NCI-H510A treated with DMSO at 0.1 percent for 48 hours (cell line): ENCODE results near the gene CRABP1.

ENCODE experiments used
- DNase-seq: peaks from one replicate; lab custom pipeline; 2025; lab: John Stamatoyannopoulos, UW

Gene CRABP1

GRCh38 chr15:78340231-78341056 is at the start of gene CRABP1:
Gene CRABP1 (plus strand): TSS chr15:78340353. CDS start chr15:78340429, 76 bp downstream.
- no peak for DNase-seq

DNA sequence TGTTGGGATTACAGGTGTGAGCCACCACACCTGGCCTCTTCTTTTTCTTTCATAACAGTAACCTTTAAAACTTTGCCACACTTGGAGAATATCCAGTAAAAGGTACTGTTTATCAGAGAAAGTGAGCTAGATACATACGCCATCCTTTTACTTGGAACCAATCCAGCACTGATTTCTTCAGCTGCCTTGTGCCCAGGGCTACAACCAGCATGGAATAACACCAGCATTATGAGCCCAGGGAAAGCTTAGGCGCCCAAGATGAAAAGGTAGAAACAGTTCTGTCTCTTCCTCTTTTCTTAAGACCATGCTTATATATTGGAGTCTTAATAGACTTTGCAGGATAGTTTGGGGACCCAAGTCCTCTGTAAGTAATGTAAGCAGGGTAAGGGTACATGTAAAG is 49.1 kb upstream of the CRABP1 start:
- DNase-seq: no peak

GRCh38 chr15:78291698-78292097 is 48.5 kb upstream of the CRABP1 start:
- no peak for DNase-seq

DNA sequence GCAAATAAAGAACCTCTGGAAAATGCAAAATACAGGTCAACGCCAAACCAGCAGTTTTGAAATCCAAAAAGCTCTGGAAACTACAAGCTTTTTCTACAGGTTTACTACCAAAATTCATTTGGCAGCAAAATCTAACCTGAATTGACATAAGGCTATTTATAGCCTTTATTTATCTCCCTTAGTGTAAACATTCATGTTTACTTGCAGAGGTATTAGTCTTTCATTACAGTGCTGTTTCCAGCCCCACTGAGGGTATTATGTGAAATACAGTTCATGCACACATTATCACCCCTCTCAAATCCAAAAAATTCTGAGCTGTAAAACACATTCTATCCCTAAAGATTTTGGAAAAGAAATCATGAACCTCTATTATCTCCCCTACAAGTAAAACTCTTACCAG is 47.9 kb upstream of the CRABP1 start:
- DNase-seq: no peak

- DNase-seq: peak; percentile 84
Measured at GRCh38 chr15:78299101-78299930, 40.8 kb upstream of the CRABP1 start, which contains the start of gene SKIC8. Gene SKIC8 (minus strand): TSS chr15:78299609. CDS start chr15:78295686, 3,923 bp downstream.

DNA sequence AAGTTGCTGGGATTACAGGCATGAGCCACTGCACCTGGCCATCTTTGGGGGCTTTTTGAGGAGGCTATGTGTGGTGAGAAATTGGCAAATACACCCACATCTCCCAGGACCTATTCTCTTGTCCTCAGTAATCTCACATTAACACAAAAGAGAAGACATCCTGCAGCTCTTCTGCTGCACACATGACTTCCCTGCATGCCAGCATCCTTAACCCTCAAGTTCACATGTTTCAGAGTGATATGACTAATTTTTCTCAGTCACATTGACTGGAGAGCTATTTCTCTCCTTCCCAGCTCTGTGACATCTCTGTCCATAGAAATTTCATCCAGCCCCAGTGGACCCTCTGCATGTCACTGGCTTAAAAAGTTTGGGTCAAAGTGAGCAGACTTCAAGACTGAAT is 38.8 kb upstream of the CRABP1 start:
- no peak for DNase-seq

DNA sequence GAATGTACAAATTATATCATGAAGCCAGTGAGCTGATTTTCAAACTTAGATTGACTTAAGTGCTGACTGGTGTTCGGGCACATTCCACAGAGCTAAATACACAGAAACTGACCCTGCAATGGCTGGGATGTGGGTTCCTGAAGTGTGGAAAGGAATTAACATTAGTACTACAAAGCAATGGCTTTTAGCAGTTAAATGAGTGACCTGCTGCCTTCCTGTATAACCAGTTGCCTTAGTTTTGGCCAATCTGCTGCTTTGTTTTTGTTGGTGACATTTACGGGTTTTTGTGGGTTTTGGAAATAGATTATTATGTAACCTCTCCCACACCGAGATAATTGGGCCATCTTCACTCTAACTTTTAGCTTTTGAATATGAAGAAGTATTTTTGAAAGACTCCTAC is 38.3 kb upstream of the CRABP1 start:
- DNase-seq: no peak

DNA sequence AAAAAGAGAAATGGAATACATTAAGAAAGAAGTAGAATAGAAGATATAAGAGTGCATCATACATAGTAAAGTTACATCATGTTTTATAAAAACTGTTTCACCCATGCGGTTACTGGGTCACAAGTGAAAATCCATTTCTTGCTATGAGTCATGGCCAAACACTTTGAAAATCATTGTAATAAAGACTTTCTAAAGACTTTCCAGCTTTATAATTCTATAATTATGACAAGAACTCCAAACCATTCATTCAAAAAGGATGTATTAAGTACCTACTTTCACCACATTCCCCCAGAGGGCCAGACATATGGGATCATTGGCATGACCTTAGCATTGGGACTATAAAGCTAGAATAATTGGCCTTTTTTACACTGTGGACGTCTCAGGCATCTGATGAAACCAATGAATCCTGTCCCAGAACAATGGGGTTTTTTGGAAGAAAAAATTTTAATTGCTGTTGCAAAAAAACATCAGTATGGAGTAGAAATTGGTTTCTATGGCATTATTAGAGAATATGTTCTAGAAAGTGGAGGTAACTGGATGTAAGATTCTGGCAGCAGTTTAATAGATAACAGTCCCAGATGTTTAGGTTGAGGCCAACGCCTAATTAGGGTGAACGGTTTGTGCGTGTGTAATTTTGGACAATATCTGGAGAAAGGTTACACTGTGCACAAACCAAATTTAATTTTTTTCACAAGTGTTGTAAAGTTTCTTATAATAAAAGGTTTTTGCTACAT is 37.4 kb upstream of the CRABP1 start:
- no peak for DNase-seq

- no peak for DNase-seq
Measured at GRCh38 chr15:78304216-78305066, 35.7 kb upstream of the CRABP1 start.

GRCh38 chr15:78306176-78306774 is 33.9 kb upstream of the CRABP1 start:
- no peak for DNase-seq

- DNase-seq: no peak
Measured at GRCh38 chr15:78307976-78308375, 32.2 kb upstream of the CRABP1 start.

DNA sequence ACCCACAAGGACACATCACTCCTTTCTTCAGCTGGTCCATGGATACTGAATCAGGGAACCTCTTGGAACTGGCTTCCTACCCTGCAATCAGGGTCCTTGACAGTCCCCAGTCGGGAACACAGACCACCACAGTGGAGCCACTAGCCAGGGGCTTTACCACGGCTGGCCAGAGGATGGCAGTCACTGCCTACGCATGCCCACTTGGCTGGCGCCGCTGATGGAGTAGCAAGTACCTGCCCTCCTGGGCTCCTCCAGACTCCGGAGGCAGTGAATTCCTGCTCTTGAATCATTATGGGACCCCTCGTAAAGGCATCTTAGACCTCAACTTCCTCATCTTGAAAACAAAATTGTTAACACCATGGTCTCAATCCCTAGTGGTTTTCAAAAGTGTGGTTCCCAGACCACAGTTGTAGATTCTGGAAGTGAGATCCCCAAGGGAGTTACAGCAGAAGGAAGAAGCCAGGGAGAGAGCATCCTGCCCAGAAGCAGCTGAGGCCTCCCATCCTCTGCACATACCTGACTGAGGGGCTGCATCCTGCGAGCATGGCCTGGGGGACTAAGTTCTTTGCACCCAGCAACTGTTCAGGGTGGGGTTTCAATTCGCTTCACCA is 31.6 kb upstream of the CRABP1 start:
- DNase-seq: peak; percentile 59

DNA sequence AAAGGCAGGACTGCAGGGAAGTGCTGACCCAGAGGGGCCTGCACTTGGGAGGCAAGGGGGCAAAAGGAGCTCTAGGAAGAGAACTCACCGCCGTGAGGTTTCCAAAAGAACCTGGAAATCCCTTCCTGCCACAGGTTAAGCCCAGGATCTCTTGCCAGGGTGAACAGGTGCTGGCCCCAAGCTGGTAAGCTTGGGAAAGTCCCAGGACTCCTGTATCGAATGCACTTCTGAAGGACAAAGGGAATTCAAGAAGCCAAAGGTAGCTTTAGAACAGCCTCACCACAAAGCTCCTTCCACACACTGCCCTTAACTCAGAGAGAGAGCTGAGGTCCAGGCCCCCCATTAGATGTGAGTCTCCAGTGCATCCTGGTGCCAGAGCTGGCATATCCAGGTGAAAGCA is 28.9 kb upstream of the CRABP1 start:
- DNase-seq: no peak

DNA sequence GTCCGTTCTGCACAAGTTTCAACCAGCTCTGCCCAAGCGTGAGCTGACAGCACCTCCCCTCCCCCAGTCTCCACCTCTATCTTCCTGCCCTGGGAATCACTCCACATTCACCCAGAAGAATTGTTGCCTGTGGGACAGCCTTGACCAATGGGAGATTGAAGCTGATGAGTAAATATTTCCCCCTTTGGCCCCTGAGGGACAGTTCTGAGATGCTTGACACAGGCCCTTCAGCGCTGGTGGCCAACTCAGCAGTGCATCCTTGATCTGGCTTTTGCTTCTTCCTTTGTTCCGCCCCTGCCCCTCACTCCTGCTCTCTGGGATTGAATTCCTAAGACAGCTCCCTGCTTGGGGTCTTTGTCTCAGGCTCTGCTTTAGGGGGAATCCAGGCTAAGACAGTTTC is 27.6 kb upstream of the CRABP1 start:
- DNase-seq: no peak

DNA sequence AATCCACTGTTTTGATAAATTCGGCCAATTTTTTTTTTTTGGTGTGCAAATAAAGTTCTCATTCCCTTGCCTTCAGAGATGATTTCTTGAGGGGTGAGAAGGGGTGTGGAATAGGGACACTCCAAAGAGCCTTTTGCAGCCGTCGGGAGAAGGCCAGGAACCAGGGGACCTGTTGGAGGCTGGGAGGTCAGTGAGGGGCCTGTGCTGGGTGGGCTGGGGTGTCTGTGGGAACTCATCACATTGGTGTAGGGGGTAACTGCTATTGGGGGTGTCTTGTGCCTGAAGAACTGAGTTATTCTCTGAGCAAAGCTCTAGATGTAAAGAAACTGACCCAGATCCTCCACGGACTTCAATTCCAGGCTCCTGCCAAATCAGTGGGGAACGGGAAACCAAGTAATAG is 27.2 kb upstream of the CRABP1 start:
- DNase-seq: no peak

- DNase-seq: no peak
Measured at GRCh38 chr15:78313383-78313782, 26.8 kb upstream of the CRABP1 start.

DNA sequence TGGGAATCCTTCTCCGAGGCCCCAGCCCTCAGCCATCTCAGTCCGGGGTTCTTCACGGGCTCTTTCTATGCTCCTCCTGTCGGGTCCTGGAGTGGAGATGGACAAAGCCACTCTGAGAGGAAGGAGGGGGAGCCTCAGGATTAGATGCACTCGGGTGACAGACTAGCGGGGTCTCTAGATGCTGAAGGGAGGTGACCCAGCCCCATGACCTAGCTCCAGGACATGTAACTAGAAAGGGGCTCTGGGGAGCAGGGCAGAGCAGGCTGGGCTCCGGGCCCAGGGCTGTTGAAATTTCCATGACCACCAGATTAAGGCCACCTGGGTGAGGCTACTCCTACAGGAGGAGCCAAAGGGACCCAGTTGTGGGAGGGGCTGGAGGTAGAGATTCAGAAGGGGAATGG is 26.0 kb upstream of the CRABP1 start:
- no peak for DNase-seq

- DNase-seq: no peak
Measured at GRCh38 chr15:78315686-78316282, 24.4 kb upstream of the CRABP1 start.

DNA sequence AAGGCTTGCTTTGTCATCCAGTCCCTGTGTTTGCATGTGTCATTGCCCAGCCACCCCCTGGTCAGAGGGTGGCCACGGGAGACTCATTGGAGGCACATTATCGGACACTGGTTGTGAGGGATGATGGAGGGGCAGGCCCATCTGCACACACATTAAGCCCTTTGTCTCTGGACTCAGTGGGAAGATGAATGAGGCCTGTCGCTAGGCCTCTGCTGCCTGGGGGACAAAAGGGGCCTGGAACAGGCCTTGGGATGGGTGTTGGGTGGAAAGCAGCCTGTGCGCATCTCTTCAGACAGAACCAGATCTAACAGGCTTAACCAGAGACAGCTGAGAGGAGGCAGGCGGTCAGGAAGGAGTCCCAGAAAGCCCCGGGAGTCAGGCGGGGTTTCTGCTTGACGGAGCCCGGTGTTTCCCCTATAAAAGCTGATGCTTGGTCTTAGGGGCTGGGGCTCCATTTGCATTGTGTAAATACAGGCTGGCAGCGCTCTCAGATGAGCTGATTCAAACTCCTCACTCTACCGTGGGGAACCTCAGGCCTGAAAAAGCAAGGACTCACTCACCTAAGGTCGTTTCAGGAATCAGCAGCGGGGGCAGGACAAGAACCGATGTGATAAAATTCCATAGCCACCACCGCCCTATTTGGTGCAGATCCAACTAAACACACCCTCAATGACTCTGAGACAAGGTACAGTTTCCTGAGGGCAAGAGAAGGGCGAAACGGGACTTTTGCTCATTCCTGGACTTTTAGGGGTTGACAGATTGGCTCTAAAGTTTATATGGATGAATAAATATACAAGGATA is 23.7 kb upstream of the CRABP1 start:
- no peak for DNase-seq
